ENCODE data around the gene CBR3.
"Not testable (repeated sequence)": the region's sequence is repeated elsewhere in the genome, so short reads cannot be mapped to it uniquely, and the experiment has no call there.

CBR3 gene

GRCh38 chr21:36135391-36136102, 668 bp downstream of the CBR3 start (continued):
- TF ChIP-seq, protein P1, sequence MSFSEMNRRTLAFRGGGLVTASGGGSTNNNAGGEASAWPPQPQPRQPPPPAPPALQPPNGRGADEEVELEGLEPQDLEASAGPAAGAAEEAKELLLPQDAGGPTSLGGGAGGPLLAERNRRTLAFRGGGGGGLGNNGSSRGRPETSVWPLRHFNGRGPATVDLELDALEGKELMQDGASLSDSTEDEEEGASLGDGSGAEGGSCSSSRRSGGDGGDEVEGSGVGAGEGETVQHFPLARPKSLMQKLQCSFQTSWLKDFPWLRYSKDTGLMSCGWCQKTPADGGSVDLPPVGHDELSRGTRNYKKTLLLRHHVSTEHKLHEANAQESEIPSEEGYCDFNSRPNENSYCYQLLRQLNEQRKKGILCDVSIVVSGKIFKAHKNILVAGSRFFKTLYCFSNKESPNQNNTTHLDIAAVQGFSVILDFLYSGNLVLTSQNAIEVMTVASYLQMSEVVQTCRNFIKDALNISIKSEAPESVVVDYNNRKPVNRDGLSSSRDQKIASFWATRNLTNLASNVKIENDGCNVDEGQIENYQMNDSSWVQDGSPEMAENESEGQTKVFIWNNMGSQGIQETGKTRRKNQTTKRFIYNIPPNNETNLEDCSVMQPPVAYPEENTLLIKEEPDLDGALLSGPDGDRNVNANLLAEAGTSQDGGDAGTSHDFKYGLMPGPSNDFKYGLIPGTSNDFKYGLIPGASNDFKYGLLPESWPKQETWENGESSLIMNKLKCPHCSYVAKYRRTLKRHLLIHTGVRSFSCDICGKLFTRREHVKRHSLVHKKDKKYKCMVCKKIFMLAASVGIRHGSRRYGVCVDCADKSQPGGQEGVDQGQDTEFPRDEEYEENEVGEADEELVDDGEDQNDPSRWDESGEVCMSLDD (tag by site-specific recombination; IDR thresholded peaks at IDR 0.05): peak; percentile 73; the same call in 1 of the 2 replicates
- peak; percentile 94 for TF ChIP-seq PRDM1 (tag by site-specific recombination; IDR thresholded peaks at IDR 0.05)
- peak; percentile 36; the same call in 1 of the 2 replicates for TF ChIP-seq KLF17 (tag by site-specific recombination; IDR thresholded peaks at IDR 0.05)
- 0 out of 2 replicates have a peak, but pooled peaks have one; percentile 24 for TF ChIP-seq REPIN1 (tag by site-specific recombination; IDR thresholded peaks at IDR 0.05; ENCODE audit: low read depth)
- no peak for TF ChIP-seq BCL11B (tag by site-specific recombination; IDR thresholded peaks at IDR 0.05; ENCODE audit: low read depth)
- peak; percentile 93 for TF ChIP-seq KLF7 (tag by site-specific recombination; IDR thresholded peaks at IDR 0.05; ENCODE audit: borderline replicate concordance)
- peak; percentile 74 for TF ChIP-seq KLF10 (tag by site-specific recombination; IDR thresholded peaks at IDR 0.05)
- no peak for TF ChIP-seq ZNF280C (tag by site-specific recombination; IDR thresholded peaks at IDR 0.05)

DNA sequence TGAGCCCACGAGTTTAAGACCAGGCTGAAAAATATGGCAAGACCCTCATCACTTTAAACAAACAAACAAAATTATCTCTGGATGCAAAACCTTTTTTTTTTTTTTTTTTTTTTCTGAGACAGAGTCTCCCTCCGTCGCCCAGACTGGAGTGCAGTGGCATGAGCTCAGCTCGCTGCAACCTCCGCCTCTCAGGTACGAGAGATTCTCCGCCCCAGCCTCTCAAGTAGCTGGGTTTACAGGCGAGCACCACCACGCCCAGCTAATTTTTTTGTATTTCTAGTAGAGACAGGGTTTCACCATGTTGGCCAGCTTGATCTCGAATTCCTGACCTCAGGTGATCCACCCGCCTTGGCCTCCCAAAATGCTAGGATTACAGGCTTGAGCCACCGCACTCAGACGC, 4.9 kb downstream of the CBR3 start:
- not testable (repeated sequence) for H3K4me1 ChIP-seq (ENCODE audit: control insufficient read depth, insufficient read depth, low read length); H3K9me3 ChIP-seq (ENCODE audit: control insufficient read depth, insufficient read depth, low read depth, low read length); H3K4me3 ChIP-seq (ENCODE audit: low read depth, low read length); H3K27ac ChIP-seq (ENCODE audit: extremely low read depth, low read depth, low read length)
- POLR2A ChIA-PET: interaction anchor here (1.0 to 1.1 kb wide), 2 partner anchors 70 to 80 kb away, joined by 4 to 11 read pairs; no protein-coding TSS in a partner anchor
- peaks cover 3 to 10% of the 10 kb centered on the region in 2 experiments; a peak in 2 of 3 replicates for H3K36me3 ChIP-seq (ENCODE audit: control insufficient read depth in 2 of 2, insufficient read depth in 1 of 2, low read length in 2 of 2)
- CTCF ChIA-PET: interaction anchor here (0.7 to 6.7 kb wide), 6 partner anchors 8 to 1838 kb away, joined by 3 to 59 read pairs (median 10); no protein-coding TSS in a partner anchor

DNA sequence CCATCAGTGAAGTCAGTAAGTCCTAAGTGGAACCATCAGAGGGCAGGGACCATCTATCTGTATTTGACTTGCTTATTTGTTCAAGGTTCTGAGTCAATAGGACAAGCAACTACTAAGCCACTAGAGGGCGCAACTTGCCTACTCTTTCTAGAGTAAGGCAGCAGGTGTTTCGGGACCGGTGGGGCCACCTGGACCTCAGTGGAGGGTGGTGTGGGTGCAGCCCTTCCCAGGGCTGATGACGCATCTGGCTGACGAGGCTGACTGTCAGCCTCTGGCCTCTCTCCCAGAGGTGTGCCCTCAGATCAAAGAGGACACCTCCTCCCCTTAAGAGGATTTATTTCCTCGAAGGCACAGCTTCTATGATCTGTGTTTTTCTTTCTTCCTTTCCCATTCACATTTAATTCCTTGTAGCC, 6.6 kb downstream of the CBR3 start:
- CTCF ChIA-PET: interaction anchor here (0.5 to 6.7 kb wide), 29 partner anchors 9 to 788 kb away, joined by 3 to 59 read pairs (median 4); no protein-coding TSS in a partner anchor
- Histone ChIP-seq H3K4me1 (ENCODE audit: control insufficient read depth, insufficient read depth, low read length) (no peaks in the 10 kb centered on the region), H3K9me3 (ENCODE audit: control insufficient read depth, insufficient read depth, low read depth, low read length) (no peaks in the 10 kb centered on the region; the same call in 1 of the 2 replicates), H3K36me3 (ENCODE audit: control insufficient read depth in 2 of 2, insufficient read depth in 1 of 2, low read length in 2 of 2) (peaks cover 6 to 10% of the 10 kb centered on the region in 2 experiments; a peak in 2 of 3 replicates), H3K4me3 (ENCODE audit: low read depth, low read length) (no peak overlapping the region), H3K27ac (ENCODE audit: extremely low read depth, low read depth, low read length) (no peak overlapping the region)
- POLR2A ChIA-PET: interaction anchor here (0.7 to 1.2 kb wide), 2 partner anchors 14 to 66 kb away, joined by 3 read pairs; no protein-coding TSS in a partner anchor
- no peak for TF ChIP-seq HOXC10 (CRISPR knock-in tag; IDR thresholded peaks at IDR 0.05)
- peak; percentile 56; the same call in 1 of the 2 replicates for TF ChIP-seq ZFHX2 (tag by site-specific recombination; conservative IDR thresholded peaks at IDR 0.05)
- no peak for TF ChIP-seq ZFP37 (tag by site-specific recombination; IDR thresholded peaks at IDR 0.05)
- peak; percentile 51; the same call in 1 of the 2 replicates for TF ChIP-seq ZNF341 (tag by site-specific recombination; IDR thresholded peaks at IDR 0.05; ENCODE audit: low read depth)
- TF ChIP-seq, protein P2, sequence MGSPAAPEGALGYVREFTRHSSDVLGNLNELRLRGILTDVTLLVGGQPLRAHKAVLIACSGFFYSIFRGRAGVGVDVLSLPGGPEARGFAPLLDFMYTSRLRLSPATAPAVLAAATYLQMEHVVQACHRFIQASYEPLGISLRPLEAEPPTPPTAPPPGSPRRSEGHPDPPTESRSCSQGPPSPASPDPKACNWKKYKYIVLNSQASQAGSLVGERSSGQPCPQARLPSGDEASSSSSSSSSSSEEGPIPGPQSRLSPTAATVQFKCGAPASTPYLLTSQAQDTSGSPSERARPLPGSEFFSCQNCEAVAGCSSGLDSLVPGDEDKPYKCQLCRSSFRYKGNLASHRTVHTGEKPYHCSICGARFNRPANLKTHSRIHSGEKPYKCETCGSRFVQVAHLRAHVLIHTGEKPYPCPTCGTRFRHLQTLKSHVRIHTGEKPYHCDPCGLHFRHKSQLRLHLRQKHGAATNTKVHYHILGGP (tag by site-specific recombination; IDR thresholded peaks at IDR 0.05): peak; percentile 57; the same call in 1 of the 2 replicates
- TF ChIP-seq CTCF (tag by site-specific recombination; IDR thresholded peaks at IDR 0.05): peak; percentile 95
- TF ChIP-seq, protein P3, sequence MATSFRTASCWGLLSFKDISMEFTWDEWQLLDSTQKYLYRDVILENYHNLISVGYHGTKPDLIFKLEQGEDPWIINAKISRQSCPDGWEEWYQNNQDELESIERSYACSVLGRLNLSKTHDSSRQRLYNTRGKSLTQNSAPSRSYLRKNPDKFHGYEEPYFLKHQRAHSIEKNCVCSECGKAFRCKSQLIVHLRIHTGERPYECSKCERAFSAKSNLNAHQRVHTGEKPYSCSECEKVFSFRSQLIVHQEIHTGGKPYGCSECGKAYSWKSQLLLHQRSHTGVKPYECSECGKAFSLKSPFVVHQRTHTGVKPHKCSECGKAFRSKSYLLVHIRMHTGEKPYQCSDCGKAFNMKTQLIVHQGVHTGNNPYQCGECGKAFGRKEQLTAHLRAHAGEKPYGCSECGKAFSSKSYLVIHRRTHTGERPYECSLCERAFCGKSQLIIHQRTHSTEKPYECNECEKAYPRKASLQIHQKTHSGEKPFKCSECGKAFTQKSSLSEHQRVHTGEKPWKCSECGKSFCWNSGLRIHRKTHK (tag by site-specific recombination; IDR thresholded peaks at IDR 0.05): no peak
- no peak for TF ChIP-seq ZNF580 (tag by site-specific recombination; IDR thresholded peaks at IDR 0.05)
- peak; percentile 89 for TF ChIP-seq SP7 (tag by site-specific recombination; IDR thresholded peaks at IDR 0.05)
- 0 out of 2 replicates have a peak, but pooled peaks have one; percentile 62 for TF ChIP-seq ZSCAN23 (tag by site-specific recombination; IDR thresholded peaks at IDR 0.05)
- TF ChIP-seq TRIM28 (IDR thresholded peaks at IDR 0.05; ENCODE audit: borderline replicate concordance, low read length): peak; percentile 64; the same call in 1 of the 2 replicates
